T-cell (primary cell): ENCODE measurements around the gene MYF6. TPM values are rescaled to one million over a fixed set of nuclear protein-coding genes. Genes with fewer than 3 reads are reported as not detected.

Experiments used
- ATAC-seq, 4 experiments: fragments of 200-7000 bp in 3 of 4; fragments of 150-1000 bp in 1 of 4; cut with Tn5 transposase; replicated peaks in 1 of 4; 1 replicate in 3 of 4; 2 replicates in 1 of 4; pipeline ENCODE4 v1.10.0; 2021; ENCODE audit warnings: moderate library complexity in 3 of 4, mild to moderate bottlenecking in 2 of 4, moderate number of reproducible peaks in 1 of 4
- CTCF ChIA-PET, 2 donors: fragments of 300-600 bp; sonication (Branson Sonifier 250); formaldehyde crosslinking; loops; one replicate each; lab custom pipeline; 2022; ENCODE audit warnings: antibody characterized with exemption in 2 of 2; lab: Charles Lee
- POLR2A ChIA-PET, 2 donors: fragments of 300-600 bp; sonication (Branson Sonifier 250); formaldehyde crosslinking; loops; one replicate each; lab custom pipeline; 2022; ENCODE audit warnings: antibody characterized with exemption in 2 of 2; lab: Charles Lee
- DNase-seq, 35 experiments: peaks; one replicate each; pipeline versions ENCODE4 v3.0.0 to v3.0.0-alpha.2; 2013 to 2023
- H3K27ac ChIP-seq: one replicate; pipeline ENCODE4 v1.5.1; 2013; ENCODE audit warnings: low read length
- H3K27me3 ChIP-seq, 2 experiments: replicated peaks in 1 of 2; 1 replicate in 1 of 2; 2 replicates in 1 of 2; pipeline versions ENCODE4 v1.6.1 to v1.7.0; 2013; ENCODE audit warnings: low read length in 1 of 2, mixed read lengths in 1 of 2; ENCODE audit not compliant: control insufficient read depth in 2 of 2, insufficient read depth in 2 of 2; ENCODE audit errors: extremely low read depth in 1 of 2
- H3K36me3 ChIP-seq, 2 donors: 1 replicate in 1 of 2; 2 replicates in 1 of 2; pipeline versions ENCODE4 v1.6.1 to v1.7.0; 2013; ENCODE audit warnings: low read length in 1 of 2; ENCODE audit not compliant: control insufficient read depth in 2 of 2, insufficient read depth in 1 of 2; ENCODE audit errors: extremely low read depth in 1 of 2
- H3K4me1 ChIP-seq, 2 experiments: 1 replicate in 1 of 2; 2 replicates in 1 of 2; pipeline versions ENCODE4 v1.6.1 to v1.7.0; 2013; ENCODE audit warnings: low read length in 2 of 2, mixed read lengths in 1 of 2; ENCODE audit not compliant: insufficient read depth in 2 of 2, control insufficient read depth in 1 of 2; ENCODE audit errors: extremely low read depth in 1 of 2
- H3K4me3 ChIP-seq, 2 donors: 1 replicate in 1 of 2; 2 replicates in 1 of 2; pipeline versions ENCODE4 v1.5.1 to v1.7.0; 2013; ENCODE audit warnings: mild to moderate bottlenecking in 2 of 2, low read length in 1 of 2, moderate library complexity in 1 of 2; ENCODE audit not compliant: control insufficient read depth in 1 of 2; ENCODE audit errors: extremely low read depth in 1 of 2
- H3K9me3 ChIP-seq: 2 replicates; pipeline ENCODE4 v1.7.0; 2013
- H3K27ac Mint-ChIP-seq, 2 donors: one replicate each; pipeline ENCODE4 v1.8.0; 2020 to 2021; ENCODE audit warnings: mild to moderate bottlenecking in 2 of 2, mixed read lengths in 2 of 2
- H3K27me3 Mint-ChIP-seq, 2 donors: one replicate each; pipeline ENCODE4 v1.8.0; 2021 to 2022; ENCODE audit warnings: mixed read lengths in 2 of 2
- H3K36me3 Mint-ChIP-seq: one replicate; pipeline ENCODE4 v1.8.0; 2021; ENCODE audit warnings: mixed read lengths
- H3K4me1 Mint-ChIP-seq, 3 donors: one replicate each; pipeline ENCODE4 v1.8.0; 2020 to 2022; ENCODE audit warnings: mixed read lengths in 3 of 3, mild to moderate bottlenecking in 1 of 3
- H3K4me3 Mint-ChIP-seq, 3 donors: one replicate each; pipeline ENCODE4 v1.8.0; 2020 to 2022; ENCODE audit warnings: mild to moderate bottlenecking in 3 of 3, mixed read lengths in 3 of 3, moderate library complexity in 3 of 3
- H3K9me3 Mint-ChIP-seq, 3 donors: one replicate each; pipeline ENCODE4 v1.8.0; 2020 to 2022; ENCODE audit warnings: mixed read lengths in 3 of 3
- WGBS: methylation state at CpG from one replicate; pipeline ENCODE4 v1.1.5; 2013; ENCODE audit warnings: missing lambda C conversion rate; ENCODE audit not compliant: insufficient coverage; 5-methylcytosine and 5-hydroxymethylcytosine counted together
- total RNA-seq, 35 experiments: library from RNA in 6 of 35; stranded (reverse) in 6 of 35; fragments of 120-200 nt in 1 of 35; gene quantifications; one replicate each; pipeline versions ENCODE4 v1.2.1 to v1.2.4 and lab custom pipeline; 2013 to 2026

Gene MYF6
- total RNA-seq, 5 donors from 2014 or later (not counting 1 experiment from before 2014, with no cell fraction given): not detected

DNA sequence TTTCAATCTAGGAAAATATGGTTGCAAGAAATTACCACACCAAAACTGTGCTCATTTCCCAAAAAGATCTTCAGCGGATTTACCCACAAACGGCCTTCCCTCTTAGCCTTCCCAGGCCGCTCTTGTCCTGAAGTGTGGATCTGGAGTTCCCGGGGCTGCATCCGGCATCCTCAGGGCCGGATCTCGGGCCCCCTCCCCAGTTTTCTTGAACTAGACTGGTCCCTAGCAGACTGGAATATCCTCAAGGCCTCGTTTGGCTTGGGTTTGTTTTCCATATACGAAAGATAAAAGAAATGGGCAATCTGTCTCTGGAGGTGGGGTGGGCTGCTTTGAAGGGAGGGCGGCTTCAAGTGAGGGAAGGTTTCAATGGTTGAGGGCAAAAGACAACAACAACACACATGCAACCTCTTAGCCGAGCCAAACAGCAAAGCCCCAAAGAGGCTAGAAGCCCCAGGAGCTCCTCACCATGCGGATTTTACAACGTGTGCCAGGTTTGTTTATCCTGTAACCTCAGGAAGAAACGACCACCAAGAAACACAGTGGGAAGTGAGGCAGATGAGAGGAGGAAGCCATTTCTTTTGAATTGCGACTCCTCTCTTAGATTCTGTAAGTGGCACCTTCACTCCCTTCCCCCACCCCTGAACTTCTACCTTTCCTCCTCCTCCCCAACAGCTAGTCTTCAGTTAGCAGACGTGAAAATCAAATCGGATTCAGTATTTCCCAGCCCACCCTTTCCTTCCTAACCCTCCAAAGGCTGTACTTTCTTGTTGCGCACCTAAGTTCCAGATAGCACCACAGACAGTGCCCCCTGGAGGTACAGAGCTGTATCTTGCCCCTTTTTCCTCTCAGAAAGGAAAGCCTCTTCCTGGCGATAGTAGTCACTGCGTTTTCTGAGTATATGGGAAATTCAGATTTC, 2.6 kb downstream of the MYF6 start:
- no peak overlapping the region for H3K27ac Mint-ChIP-seq
- POLR2A ChIA-PET: interaction anchor here in 1 of 2 donors (0.6 kb wide), 1 partner anchor 79 kb away, joined by 3 read pairs; no protein-coding TSS in a partner anchor

GRCh38 chr12:80710727-80711449, 3.5 kb downstream of the MYF6 start:
- H3K27ac ChIP-seq: no peak overlapping the region
- H3K27ac Mint-ChIP-seq: no peak overlapping the region
- ATAC-seq (no peak), DNase-seq (no peak)
- no peak overlapping the region for H3K4me3 ChIP-seq
- ChIA-PET POLR2A (no interaction called here), CTCF (no interaction called here)
- peaks cover 35 to 50% of the 10 kb centered on the region in 2 donors for H3K27me3 Mint-ChIP-seq
- H3K36me3 Mint-ChIP-seq: no peaks in the 10 kb centered on the region
- no peak overlapping the region for H3K4me3 Mint-ChIP-seq
- H3K9me3 Mint-ChIP-seq: peaks cover 0 to 5% (median 0%) of the 10 kb centered on the region in 3 donors
- whole genome bisulfite sequencing: no CpG with 5 or more reads among the region's 1 CpG
- H3K36me3 ChIP-seq: no peaks in the 10 kb centered on the region
- H3K27me3 ChIP-seq: peaks cover 15 to 20% of the 10 kb centered on the region in 2 experiments
- H3K9me3 ChIP-seq: no peaks in the 10 kb centered on the region
- H3K4me1 Mint-ChIP-seq: peaks cover 0 to 4% (median 0%) of the 10 kb centered on the region in 3 donors
- no peaks in the 10 kb centered on the region for H3K4me1 ChIP-seq

More for the DNA sequence above, 2.6 kb downstream of the MYF6 start:
- Histone ChIP-seq H3K4me1 (no peaks in the 10 kb centered on the region), H3K36me3 (no peaks in the 10 kb centered on the region), H3K27me3 (peaks cover 11 to 18% of the 10 kb centered on the region in 2 experiments), H3K27ac (no peak overlapping the region), H3K4me3 (no peak overlapping the region), H3K9me3 (no peaks in the 10 kb centered on the region)
- Mint-ChIP-seq H3K4me3 (no peak overlapping the region), H3K36me3 (no peaks in the 10 kb centered on the region), H3K4me1 (peaks cover 0 to 4% (median 0%) of the 10 kb centered on the region in 3 donors), H3K9me3 (peaks cover 0 to 5% (median 0%) of the 10 kb centered on the region in 3 donors), H3K27me3 (peaks cover 32 to 45% of the 10 kb centered on the region in 2 donors)
- ATAC-seq (no peak), DNase-seq (no peak)
- CTCF ChIA-PET: no interaction called here
- WGBS: 53% methylated on average over 9 of the region's 20 CpGs

DNA sequence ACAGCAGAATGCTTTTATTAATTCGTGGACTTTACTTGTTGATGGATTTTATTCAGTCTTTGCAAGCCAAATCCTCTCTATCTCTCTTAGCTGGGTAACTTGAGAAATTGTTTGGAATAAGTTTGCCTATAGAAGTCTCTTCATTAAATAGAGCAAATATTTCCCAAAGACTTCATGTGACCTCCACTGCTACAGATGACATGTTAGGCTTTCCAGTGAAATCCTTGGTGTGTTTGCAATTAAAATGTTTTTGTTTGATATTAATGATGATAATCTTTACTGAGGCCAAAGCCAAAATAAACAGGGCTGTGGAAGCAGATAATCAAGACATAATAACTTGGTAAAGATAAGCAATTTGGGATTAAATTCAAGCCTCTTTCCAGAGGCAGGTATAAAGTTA, 4.4 kb downstream of the MYF6 start:
- Mint-ChIP-seq H3K4me3 (no peak overlapping the region), H3K36me3 (no peaks in the 10 kb centered on the region), H3K4me1 (peaks cover 0 to 4% (median 0%) of the 10 kb centered on the region in 3 donors), H3K27me3 (peaks cover 41 to 52% of the 10 kb centered on the region in 2 donors), H3K9me3 (peaks cover 0 to 5% (median 0%) of the 10 kb centered on the region in 3 donors), H3K27ac (no peak overlapping the region)
- DNase-seq (no peak), ATAC-seq (no peak)
- POLR2A ChIA-PET: no interaction called here
- no peak overlapping the region for H3K27ac ChIP-seq
- peaks cover 13 to 28% of the 10 kb centered on the region in 2 experiments for H3K27me3 ChIP-seq
- H3K9me3 ChIP-seq: no peaks in the 10 kb centered on the region
- no peaks in the 10 kb centered on the region for H3K4me1 ChIP-seq
- CTCF ChIA-PET: no interaction called here
- H3K36me3 ChIP-seq: no peaks in the 10 kb centered on the region
- no CpG with 5 or more reads among the region's 1 CpG for WGBS
- H3K4me3 ChIP-seq: no peak overlapping the region

DNA sequence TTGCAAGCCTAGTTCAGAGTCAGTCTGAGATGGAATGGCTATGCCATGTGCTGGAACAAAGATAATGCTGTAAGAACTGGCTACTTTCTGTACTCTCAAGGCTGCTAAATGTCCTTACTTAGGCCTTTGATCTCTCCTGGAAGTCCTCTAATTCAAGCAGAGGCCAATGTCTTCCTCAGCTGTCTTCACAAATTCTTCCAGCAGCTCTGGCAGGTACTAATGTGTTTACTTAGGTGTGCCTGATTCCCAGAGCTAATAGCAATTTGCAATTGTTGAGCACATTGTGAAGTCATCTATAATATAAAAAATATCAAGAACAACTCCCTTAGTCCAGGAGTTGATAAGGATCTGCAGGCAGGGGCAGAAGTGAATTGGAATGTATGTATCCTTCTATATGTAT, 5.4 kb downstream of the MYF6 start:
- Histone ChIP-seq H3K36me3 (no peaks in the 10 kb centered on the region), H3K27me3 (peaks cover 15 to 30% of the 10 kb centered on the region in 2 experiments), H3K4me1 (no peaks in the 10 kb centered on the region), H3K27ac (no peak overlapping the region), H3K4me3 (no peak overlapping the region), H3K9me3 (no peaks in the 10 kb centered on the region)
- ATAC-seq (no peak), DNase-seq (no peak)
- peaks cover 0 to 4% (median 0%) of the 10 kb centered on the region in 3 donors for H3K4me1 Mint-ChIP-seq
- no peak overlapping the region for H3K27ac Mint-ChIP-seq
- peaks cover 33 to 43% of the 10 kb centered on the region in 2 donors for H3K27me3 Mint-ChIP-seq
- CTCF ChIA-PET: no interaction called here
- POLR2A ChIA-PET: no interaction called here
- no peak overlapping the region for H3K4me3 Mint-ChIP-seq
- H3K9me3 Mint-ChIP-seq: peaks cover 0 to 5% (median 0%) of the 10 kb centered on the region in 3 donors
- no peaks in the 10 kb centered on the region for H3K36me3 Mint-ChIP-seq

DNA sequence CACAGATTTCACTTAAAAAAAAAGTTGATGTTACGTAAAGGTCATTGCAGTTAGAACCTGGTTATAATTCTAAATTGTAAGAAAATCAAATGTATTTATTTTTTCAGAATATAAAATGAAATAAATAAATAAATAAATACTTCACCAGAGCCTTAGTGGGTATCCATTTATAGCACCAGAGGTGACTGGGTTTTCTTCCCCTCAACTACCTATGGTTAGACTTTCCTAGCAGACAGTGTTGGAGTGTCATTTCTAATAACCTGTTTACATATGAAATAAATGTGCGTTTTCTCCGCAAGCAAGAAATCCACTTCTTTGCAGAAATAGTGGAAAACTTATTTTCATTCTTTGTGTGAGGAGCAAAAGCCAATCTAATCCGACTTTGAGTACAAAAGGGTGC, 6.0 kb downstream of the MYF6 start:
- ATAC-seq (no peak), DNase-seq (no peak)
- Histone ChIP-seq H3K27ac (no peak overlapping the region), H3K9me3 (no peaks in the 10 kb centered on the region), H3K27me3 (peaks cover 17 to 25% of the 10 kb centered on the region in 2 experiments), H3K4me1 (no peaks in the 10 kb centered on the region), H3K4me3 (no peak overlapping the region), H3K36me3 (no peaks in the 10 kb centered on the region)
- ChIA-PET POLR2A (no interaction called here), CTCF (no interaction called here)
- Mint-ChIP-seq H3K27me3 (peaks cover 32 to 41% of the 10 kb centered on the region in 2 donors), H3K4me1 (peaks cover 0 to 4% (median 0%) of the 10 kb centered on the region in 3 donors), H3K27ac (no peak overlapping the region), H3K36me3 (no peaks in the 10 kb centered on the region), H3K4me3 (no peak overlapping the region), H3K9me3 (peaks cover 0 to 4% (median 0%) of the 10 kb centered on the region in 3 donors)
- WGBS: 29% methylated on average over 1 of the region's 4 CpGs

DNA sequence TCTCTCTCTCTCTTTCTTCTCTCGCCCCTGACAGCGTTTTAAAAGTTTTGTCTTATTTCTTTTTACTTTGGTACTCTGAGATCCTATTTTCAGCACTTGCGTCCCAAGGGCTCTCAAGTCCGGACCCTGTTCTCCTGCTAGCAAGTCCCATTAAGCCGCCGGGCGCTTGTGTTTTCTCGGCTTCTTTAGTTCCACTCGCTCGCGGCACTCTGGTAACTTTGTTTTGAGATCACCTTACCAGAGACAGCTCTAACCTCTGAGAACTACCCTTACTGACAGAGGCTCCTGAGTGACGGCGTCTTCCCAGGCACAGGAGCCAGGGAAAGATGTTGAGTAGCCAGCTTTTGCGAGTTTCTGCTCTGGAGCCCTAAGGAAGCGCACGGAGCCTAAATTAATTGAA, 6.6 kb downstream of the MYF6 start:
- DNase-seq: no peak
- H3K27ac ChIP-seq: no peak overlapping the region
- POLR2A ChIA-PET: no interaction called here
- ATAC-seq: no peak
- Mint-ChIP-seq H3K4me1 (peaks cover 0 to 4% (median 0%) of the 10 kb centered on the region in 3 donors), H3K27ac (no peak overlapping the region), H3K27me3 (peaks cover 27 to 36% of the 10 kb centered on the region in 2 donors), H3K36me3 (no peaks in the 10 kb centered on the region), H3K9me3 (no peaks in the 10 kb centered on the region), H3K4me3 (no peak overlapping the region)
- H3K4me1 ChIP-seq: no peaks in the 10 kb centered on the region
- H3K4me3 ChIP-seq: no peak overlapping the region
- 5% methylated on average over 10 of the region's 16 CpGs for whole genome bisulfite sequencing
- H3K36me3 ChIP-seq: no peaks in the 10 kb centered on the region
- CTCF ChIA-PET: no interaction called here
- H3K9me3 ChIP-seq: no peaks in the 10 kb centered on the region
- H3K27me3 ChIP-seq: peaks cover 17 to 20% of the 10 kb centered on the region in 2 experiments
